Endodermal cell (in vitro differentiated cells): ENCODE measurements around the gene KRT3. TPM values are rescaled to one million over a fixed set of nuclear protein-coding genes. Genes with fewer than 3 reads are reported as not detected.

Experiments
- DNase-seq: peaks from one replicate; pipeline ENCODE4 v3.0.0-alpha.2; 2017
- H3K27ac ChIP-seq: 2 replicates; pipeline ENCODE4 v1.5.1; 2013; ENCODE audit warnings: mild to moderate bottlenecking, low read depth, low read length, moderate library complexity
- H3K27me3 ChIP-seq: 2 replicates; pipeline ENCODE4 v1.6.1; 2013; ENCODE audit warnings: mild to moderate bottlenecking, low read length, moderate library complexity; ENCODE audit not compliant: insufficient read depth, control insufficient read depth, poor library complexity, severe bottlenecking
- H3K36me3 ChIP-seq: 2 replicates; pipeline ENCODE4 v1.7.0; 2013; ENCODE audit warnings: mild to moderate bottlenecking, low read length, moderate library complexity; ENCODE audit not compliant: control insufficient read depth, insufficient read depth
- H3K4me1 ChIP-seq: one replicate; pipeline ENCODE4 v1.7.0; 2013; ENCODE audit warnings: low read length; ENCODE audit not compliant: control insufficient read depth, insufficient read depth
- H3K4me3 ChIP-seq: 2 replicates; pipeline ENCODE4 v1.5.1; 2013; ENCODE audit warnings: mild to moderate bottlenecking, low read length, moderate library complexity
- H3K9ac ChIP-seq: 2 replicates; pipeline ENCODE4 v1.6.1; 2013; ENCODE audit warnings: mild to moderate bottlenecking, low read length, moderate library complexity; ENCODE audit not compliant: poor library complexity, severe bottlenecking; ENCODE audit errors: extremely low read depth
- H3K9me3 ChIP-seq: 2 replicates; pipeline ENCODE4 v1.6.1; 2013; ENCODE audit warnings: mild to moderate bottlenecking, low read length, moderate library complexity; ENCODE audit not compliant: control insufficient read depth
- H3K27ac Mint-ChIP-seq: 2 replicates; pipeline ENCODE4 v1.8.0; 2020; ENCODE audit warnings: mixed read lengths
- H3K27me3 Mint-ChIP-seq: 2 replicates; pipeline ENCODE4 v1.8.0; 2021; ENCODE audit warnings: mild to moderate bottlenecking, mixed read lengths; ENCODE audit not compliant: insufficient read depth
- H3K36me3 Mint-ChIP-seq: 2 replicates; pipeline ENCODE4 v1.8.0; 2020; ENCODE audit warnings: low read depth, mixed read lengths
- H3K4me1 Mint-ChIP-seq: 2 replicates; pipeline ENCODE4 v1.8.0; 2020; ENCODE audit warnings: mixed read lengths
- H3K4me3 Mint-ChIP-seq: 2 replicates; pipeline ENCODE4 v1.8.0; 2020; ENCODE audit warnings: mild to moderate bottlenecking, moderate library complexity, mixed read lengths
- H3K9me3 Mint-ChIP-seq: 2 replicates; pipeline ENCODE4 v1.8.0; 2020; ENCODE audit warnings: mild to moderate bottlenecking, mixed read lengths
- CTCF ChIP-seq: fragments of 200-600 bp; sonication (generic); conservative IDR thresholded peaks from 2 replicates; pipeline ENCODE4 v1.5.0; 2021; ENCODE audit warnings: antibody characterized with exemption, mild to moderate bottlenecking
- WGBS, 2 experiments: methylation state at CpG; one replicate each; pipeline versions ENCODE4 v1.1.5 to v1.1.7; 2013; ENCODE audit warnings: missing lambda C conversion rate in 2 of 2, mixed read lengths in 1 of 2; ENCODE audit not compliant: insufficient coverage in 1 of 2, insufficient read length in 1 of 2; 5-methylcytosine and 5-hydroxymethylcytosine counted together
- total RNA-seq, 2 donors: library from RNA; stranded (reverse); fragmentation: NEBNext Ultra II Directional in 1 of 2; extraction: Animal tissue kit (Norgen Biotek cat#: 25700) in 1 of 2; gene quantifications; 2 replicates in 1 of 2; 3 replicates in 1 of 2; pipeline ENCODE4 v1.2.1, GENCODE V29; 2021

Gene KRT3
- total RNA-seq, 2 donors from 2014 or later: not detected

- Histone ChIP-seq H3K36me3 (no peaks in the 10 kb centered on the region), H3K4me3 (no peak overlapping the region), H3K27me3 (no peaks in the 10 kb centered on the region), H3K9ac (no peak overlapping the region), H3K4me1 (no peaks in the 10 kb centered on the region), H3K27ac (no peak overlapping the region), H3K9me3 (no peaks in the 10 kb centered on the region)
- Mint-ChIP-seq H3K36me3 (no peaks in the 10 kb centered on the region), H3K4me3 (no peak overlapping the region), H3K27me3 (peaks cover 13% of the 10 kb centered on the region), H3K9me3 (no peaks in the 10 kb centered on the region), H3K4me1 (no peaks in the 10 kb centered on the region), H3K27ac (no peak overlapping the region)
- TF ChIP-seq CTCF: no peak
- no peak for DNase-seq
- 81 to 84% methylated on average over 7 to 14 of the region's 14 CpGs for WGBS, 2 experiments
Measured at GRCh38 chr12:52838609-52839435, 42.9 kb upstream of the KRT3 start.

DNA sequence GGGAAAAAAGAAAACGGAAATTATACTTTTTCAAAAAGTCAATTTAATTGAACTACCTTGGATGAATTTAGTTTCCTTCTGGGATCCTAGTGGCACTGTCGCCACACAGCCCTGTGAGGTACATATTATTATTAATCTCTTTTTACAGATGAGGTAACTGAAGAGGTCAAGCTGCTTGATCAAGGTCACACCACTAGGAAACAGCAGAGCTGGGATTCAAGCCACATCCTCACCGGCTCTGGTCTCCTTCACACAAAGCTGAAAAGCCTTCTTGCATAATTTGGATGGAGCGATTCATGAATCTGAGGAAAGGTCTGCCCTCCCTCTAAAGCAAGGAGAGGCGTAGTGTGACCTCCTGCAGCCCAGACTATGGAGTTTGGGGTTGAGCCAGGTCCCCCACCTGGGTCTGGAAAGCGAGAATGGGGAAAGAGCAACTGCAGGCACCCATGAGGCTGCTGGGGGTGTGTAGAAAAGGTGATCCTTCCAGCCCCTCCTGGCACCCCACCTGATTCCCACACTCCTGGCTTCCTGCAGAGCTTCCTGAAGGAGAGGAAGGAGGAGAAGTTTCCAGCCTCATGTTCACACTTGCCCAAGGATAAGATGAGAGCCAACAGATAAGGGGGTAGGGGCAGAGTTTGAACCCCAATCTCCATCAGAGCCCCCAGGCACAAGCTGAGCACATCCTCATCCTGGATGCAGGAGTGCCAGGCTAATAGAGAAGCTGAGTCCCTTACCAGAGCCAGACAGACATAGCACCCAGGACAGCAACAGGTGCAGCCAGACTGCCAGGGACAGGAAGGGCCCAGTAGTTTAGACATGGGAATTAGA is 42.1 kb upstream of the KRT3 start:
- Mint-ChIP-seq H3K27ac (no peak overlapping the region), H3K36me3 (no peaks in the 10 kb centered on the region), H3K4me1 (no peaks in the 10 kb centered on the region), H3K9me3 (no peaks in the 10 kb centered on the region), H3K4me3 (no peak overlapping the region), H3K27me3 (peaks cover 13% of the 10 kb centered on the region)
- Histone ChIP-seq H3K36me3 (no peaks in the 10 kb centered on the region), H3K9ac (no peak overlapping the region), H3K27me3 (no peaks in the 10 kb centered on the region), H3K4me3 (no peak overlapping the region), H3K9me3 (no peaks in the 10 kb centered on the region), H3K4me1 (no peaks in the 10 kb centered on the region), H3K27ac (no peak overlapping the region)
- no peak for TF ChIP-seq CTCF
- 90 to 92% methylated on average over 3 to 6 of the region's 6 CpGs for WGBS, 2 experiments
- no peak for DNase-seq

GRCh38 chr12:52837413-52837741 is 41.5 kb upstream of the KRT3 start:
- H3K27me3 ChIP-seq: no peaks in the 10 kb centered on the region

More at GRCh38 chr12:52837413-52837741, 41.5 kb upstream of the KRT3 start:
- Histone ChIP-seq H3K4me1 (no peaks in the 10 kb centered on the region), H3K9ac (no peak overlapping the region), H3K27ac (no peak overlapping the region), H3K36me3 (no peaks in the 10 kb centered on the region), H3K9me3 (no peaks in the 10 kb centered on the region), H3K4me3 (no peak overlapping the region)
- H3K4me3 Mint-ChIP-seq: no peak overlapping the region
- H3K27me3 Mint-ChIP-seq: peaks cover 11% of the 10 kb centered on the region
- H3K36me3 Mint-ChIP-seq: no peaks in the 10 kb centered on the region
- no peak overlapping the region for H3K27ac Mint-ChIP-seq
- WGBS, 2 experiments: 85% methylated on average over 4 to 9 of the region's 9 CpGs
- no peak for DNase-seq
- H3K4me1 Mint-ChIP-seq: no peaks in the 10 kb centered on the region
- H3K9me3 Mint-ChIP-seq: no peaks in the 10 kb centered on the region
- TF ChIP-seq CTCF: no peak
